DND-41 (cell line): ENCODE results near the gene KCNMA1.

Experiments used
- EZH2 ChIP-seq: IDR thresholded peaks from 3 replicates; pipeline ENCODE4 v1.6.1; 2012; ENCODE audit warnings: borderline replicate concordance, low read depth, mild to moderate bottlenecking, moderate library complexity, low read length, inconsistent platforms; ENCODE audit not compliant: severe bottlenecking
- TF ChIP-seq, protein P1 (sequence below): IDR thresholded peaks from 2 replicates; pipeline ENCODE4 v1.5.1; 2012; ENCODE audit warnings: borderline replicate concordance, low read length, moderate library complexity, mild to moderate bottlenecking; ENCODE audit not compliant: poor library complexity, severe bottlenecking; ENCODE audit errors: extremely low read depth

GRCh38 chr10:77036276-77036675 is 601.3 kb downstream of the KCNMA1 start:
- TF ChIP-seq, protein P1, sequence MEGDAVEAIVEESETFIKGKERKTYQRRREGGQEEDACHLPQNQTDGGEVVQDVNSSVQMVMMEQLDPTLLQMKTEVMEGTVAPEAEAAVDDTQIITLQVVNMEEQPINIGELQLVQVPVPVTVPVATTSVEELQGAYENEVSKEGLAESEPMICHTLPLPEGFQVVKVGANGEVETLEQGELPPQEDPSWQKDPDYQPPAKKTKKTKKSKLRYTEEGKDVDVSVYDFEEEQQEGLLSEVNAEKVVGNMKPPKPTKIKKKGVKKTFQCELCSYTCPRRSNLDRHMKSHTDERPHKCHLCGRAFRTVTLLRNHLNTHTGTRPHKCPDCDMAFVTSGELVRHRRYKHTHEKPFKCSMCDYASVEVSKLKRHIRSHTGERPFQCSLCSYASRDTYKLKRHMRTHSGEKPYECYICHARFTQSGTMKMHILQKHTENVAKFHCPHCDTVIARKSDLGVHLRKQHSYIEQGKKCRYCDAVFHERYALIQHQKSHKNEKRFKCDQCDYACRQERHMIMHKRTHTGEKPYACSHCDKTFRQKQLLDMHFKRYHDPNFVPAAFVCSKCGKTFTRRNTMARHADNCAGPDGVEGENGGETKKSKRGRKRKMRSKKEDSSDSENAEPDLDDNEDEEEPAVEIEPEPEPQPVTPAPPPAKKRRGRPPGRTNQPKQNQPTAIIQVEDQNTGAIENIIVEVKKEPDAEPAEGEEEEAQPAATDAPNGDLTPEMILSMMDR: no peak
- no peak for TF ChIP-seq EZH2
